SK-N-SH treated with all-trans-retinoic acid at 6 μM for 48 hours (cell line): ENCODE data around the gene ERN1.

Source experiments
- RARB ChIP-seq: fragments of 250-450 bp; sonication (Bioruptor Pico); IDR thresholded peaks from 2 replicates; pipeline ENCODE4 v1.8.0; 2021; ENCODE audit warnings: mild to moderate bottlenecking, moderate library complexity
- TCF4 ChIP-seq: fragments of 250-450 bp; sonication (Bioruptor Pico); IDR thresholded peaks from 2 replicates; pipeline ENCODE4 v1.8.0; 2021; ENCODE audit warnings: mild to moderate bottlenecking, moderate library complexity, borderline replicate concordance
- TOX ChIP-seq: fragments of 250-450 bp; sonication (Bioruptor Pico); IDR thresholded peaks from 2 replicates; pipeline ENCODE4 v1.8.0; 2021; ENCODE audit warnings: mild to moderate bottlenecking, moderate library complexity, borderline replicate concordance
- ZNF565 ChIP-seq: fragments of 450-650 bp; formaldehyde crosslinking; conservative IDR thresholded peaks from 2 replicates; pipeline ENCODE4 v1.5.0; 2020; ENCODE audit warnings: low read depth, mild to moderate bottlenecking, moderate library complexity
- ZNF70 ChIP-seq: fragments of 450-650 bp; formaldehyde crosslinking; IDR thresholded peaks from 2 replicates; pipeline ENCODE4 v1.5.0; 2020; ENCODE audit warnings: mild to moderate bottlenecking, moderate library complexity
- TF ChIP-seq, protein P1 (sequence below): fragments of 250-450 bp; sonication (Bioruptor Pico); IDR thresholded peaks from 2 replicates; pipeline ENCODE4 v1.5.1; 2020; ENCODE audit warnings: low read depth, mild to moderate bottlenecking, moderate library complexity
- TF ChIP-seq, protein P2 (sequence below): fragments of 250-450 bp; sonication (Bioruptor Pico); IDR thresholded peaks from 2 replicates; pipeline ENCODE4 v1.8.0; 2020; ENCODE audit warnings: mild to moderate bottlenecking, moderate library complexity, borderline replicate concordance

DNA sequence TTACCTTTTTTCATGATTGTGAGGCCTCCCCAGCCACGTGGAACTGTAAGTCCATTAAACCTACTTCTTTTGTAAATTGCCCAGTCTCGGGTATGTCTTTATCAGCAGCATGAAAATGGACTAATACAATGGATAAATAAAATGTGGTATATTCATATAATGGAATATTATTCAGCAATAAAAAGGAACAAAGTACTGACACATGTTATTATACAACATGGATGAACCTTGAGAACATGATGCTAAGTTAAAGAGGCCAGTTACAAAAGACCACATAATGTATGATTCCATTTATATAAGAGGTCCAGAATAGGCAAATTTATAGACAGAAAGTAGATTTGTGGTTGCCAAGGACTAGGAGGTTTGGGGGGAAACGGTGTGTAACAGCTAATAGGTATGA lies 5.3 kb downstream of the ERN1 start:
- no peak for TF ChIP-seq ZNF70 (CRISPR knock-in tag)
- no peak for TF ChIP-seq TOX (CRISPR knock-in tag)
- TF ChIP-seq, protein P1, sequence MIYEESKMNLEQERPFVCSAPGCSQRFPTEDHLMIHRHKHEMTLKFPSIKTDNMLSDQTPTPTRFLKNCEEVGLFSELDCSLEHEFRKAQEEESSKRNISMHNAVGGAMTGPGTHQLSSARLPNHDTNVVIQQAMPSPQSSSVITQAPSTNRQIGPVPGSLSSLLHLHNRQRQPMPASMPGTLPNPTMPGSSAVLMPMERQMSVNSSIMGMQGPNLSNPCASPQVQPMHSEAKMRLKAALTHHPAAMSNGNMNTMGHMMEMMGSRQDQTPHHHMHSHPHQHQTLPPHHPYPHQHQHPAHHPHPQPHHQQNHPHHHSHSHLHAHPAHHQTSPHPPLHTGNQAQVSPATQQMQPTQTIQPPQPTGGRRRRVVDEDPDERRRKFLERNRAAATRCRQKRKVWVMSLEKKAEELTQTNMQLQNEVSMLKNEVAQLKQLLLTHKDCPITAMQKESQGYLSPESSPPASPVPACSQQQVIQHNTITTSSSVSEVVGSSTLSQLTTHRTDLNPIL, result no peak
- no peak for TF ChIP-seq RARB (CRISPR knock-in tag)
- no peak for TF ChIP-seq TCF4 (CRISPR knock-in tag)
- no peak for TF ChIP-seq ZNF565 (CRISPR knock-in tag)
- TF ChIP-seq, protein P2, sequence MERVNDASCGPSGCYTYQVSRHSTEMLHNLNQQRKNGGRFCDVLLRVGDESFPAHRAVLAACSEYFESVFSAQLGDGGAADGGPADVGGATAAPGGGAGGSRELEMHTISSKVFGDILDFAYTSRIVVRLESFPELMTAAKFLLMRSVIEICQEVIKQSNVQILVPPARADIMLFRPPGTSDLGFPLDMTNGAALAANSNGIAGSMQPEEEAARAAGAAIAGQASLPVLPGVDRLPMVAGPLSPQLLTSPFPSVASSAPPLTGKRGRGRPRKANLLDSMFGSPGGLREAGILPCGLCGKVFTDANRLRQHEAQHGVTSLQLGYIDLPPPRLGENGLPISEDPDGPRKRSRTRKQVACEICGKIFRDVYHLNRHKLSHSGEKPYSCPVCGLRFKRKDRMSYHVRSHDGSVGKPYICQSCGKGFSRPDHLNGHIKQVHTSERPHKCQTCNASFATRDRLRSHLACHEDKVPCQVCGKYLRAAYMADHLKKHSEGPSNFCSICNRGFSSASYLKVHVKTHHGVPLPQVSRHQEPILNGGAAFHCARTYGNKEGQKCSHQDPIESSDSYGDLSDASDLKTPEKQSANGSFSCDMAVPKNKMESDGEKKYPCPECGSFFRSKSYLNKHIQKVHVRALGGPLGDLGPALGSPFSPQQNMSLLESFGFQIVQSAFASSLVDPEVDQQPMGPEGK (CRISPR knock-in tag), result no peak
